HEK293 (cell line): Measurements from ENCODE around the gene ADAMTS13.
A peak's percentile ranks its signal among the peaks of the same experiment; 100 is the strongest.

Experiments used
- CTCF ChIA-PET: fragments of 350-600 bp; formaldehyde crosslinking; extraction: SDS; loops from one replicate; lab custom pipeline; 2021; ENCODE audit warnings: antibody characterized with exemption; lab: Yijun Ruan, JAX
- POLR2A ChIA-PET: fragments of 300-600 bp; formaldehyde crosslinking; extraction: SDS; loops from one replicate; lab custom pipeline; 2020; ENCODE audit warnings: antibody characterized with exemption, inconsistent platforms; lab: Yijun Ruan, JAX
- H3K27ac ChIP-seq: fragments of 200-500 bp; sonication (Bioruptor generic); 2 replicates; pipeline ENCODE4 v1.5.1; 2014; ENCODE audit warnings: low read depth, low read length, control low read depth, inconsistent platforms; ENCODE audit errors: extremely low read depth
- H3K36me3 ChIP-seq, 2 experiments: fragments of 200-500 bp in 1 of 2; sonication (Bioruptor generic) in 1 of 2; 1 replicate in 1 of 2; 2 replicates in 1 of 2; pipeline ENCODE4 v1.5.1; 2014 to 2017; ENCODE audit warnings: inconsistent platforms in 2 of 2, low read length in 2 of 2; ENCODE audit not compliant: control insufficient read depth in 2 of 2, insufficient read depth in 1 of 2
- H3K4me1 ChIP-seq: fragments of 200-500 bp; sonication (Bioruptor generic); 2 replicates; pipeline ENCODE4 v1.5.1; 2014; ENCODE audit warnings: mild to moderate bottlenecking, low read length, inconsistent platforms; ENCODE audit not compliant: control insufficient read depth, insufficient read depth
- H3K4me3 ChIP-seq: 2 replicates; pipeline ENCODE4 v1.5.1; 2011; ENCODE audit warnings: low read depth, mild to moderate bottlenecking, control low read depth, low read length, moderate library complexity
- H3K9me3 ChIP-seq: fragments of 200-500 bp; sonication (Bioruptor generic); 2 replicates; pipeline ENCODE4 v1.5.1; 2014; ENCODE audit warnings: low read depth, low read length, inconsistent platforms; ENCODE audit not compliant: control insufficient read depth, insufficient read depth
- BCL11B ChIP-seq: fragments of 450-650 bp; formaldehyde crosslinking; IDR thresholded peaks from 2 replicates; pipeline ENCODE4 v1.5.1; 2016; ENCODE audit warnings: low read depth, missing biosample characterization, missing genetic modification characterization
- EGR2 ChIP-seq: fragments of 450-650 bp; formaldehyde crosslinking; IDR thresholded peaks from 2 replicates; pipeline ENCODE4 v1.5.1; 2016; ENCODE audit warnings: low read depth, missing biosample characterization, missing genetic modification characterization
- KLF16 ChIP-seq: fragments of 450-650 bp; formaldehyde crosslinking; IDR thresholded peaks from 2 replicates; pipeline ENCODE4 v1.5.1; 2017; ENCODE audit warnings: missing biosample characterization, missing genetic modification characterization
- PBX3 ChIP-seq: sonication (generic); formaldehyde crosslinking; IDR thresholded peaks from 2 replicates; pipeline ENCODE4 v1.8.1; 2022; ENCODE audit warnings: mild to moderate bottlenecking, moderate library complexity, missing genetic modification reagents
- RBAK ChIP-seq: fragments of 450-650 bp; formaldehyde crosslinking; IDR thresholded peaks from 2 replicates; pipeline ENCODE4 v1.5.1; 2016; ENCODE audit warnings: missing biosample characterization, missing genetic modification characterization
- ZBTB6 ChIP-seq: fragments of 450-650 bp; formaldehyde crosslinking; IDR thresholded peaks from 2 replicates; pipeline ENCODE4 v1.5.1; 2017; ENCODE audit warnings: missing biosample characterization, missing genetic modification characterization
- ZFP37 ChIP-seq: fragments of 450-650 bp; formaldehyde crosslinking; IDR thresholded peaks from 2 replicates; pipeline ENCODE4 v1.5.1; 2016; ENCODE audit warnings: missing biosample characterization, missing genetic modification characterization
- ZNF16 ChIP-seq: fragments of 450-650 bp; formaldehyde crosslinking; IDR thresholded peaks from 2 replicates; pipeline ENCODE4 v1.5.1; 2016; ENCODE audit warnings: low read depth, missing biosample characterization, missing genetic modification characterization
- ZNF2 ChIP-seq: fragments of 450-650 bp; formaldehyde crosslinking; IDR thresholded peaks from 2 replicates; pipeline ENCODE4 v1.5.1; 2016; ENCODE audit warnings: missing biosample characterization, missing genetic modification characterization
- ZNF239 ChIP-seq: fragments of 450-650 bp; formaldehyde crosslinking; IDR thresholded peaks from 2 replicates; pipeline ENCODE4 v1.5.1; 2016; ENCODE audit warnings: missing biosample characterization, missing genetic modification characterization
- ZNF274 ChIP-seq, 2 experiments: fragments of 200-500 bp in 1 of 2; fragments of 450-650 bp in 1 of 2; sonication (Bioruptor generic) in 1 of 2; formaldehyde crosslinking in 1 of 2; IDR thresholded peaks; 2 replicates each; pipeline versions ENCODE4 v1.5.1 to v1.6.1; 2014 to 2016; ENCODE audit warnings: borderline replicate concordance in 1 of 2, inconsistent platforms in 1 of 2, low read length in 1 of 2, missing biosample characterization in 1 of 2, missing genetic modification characterization in 1 of 2
- ZNF280D ChIP-seq: fragments of 450-650 bp; formaldehyde crosslinking; IDR thresholded peaks from 2 replicates; pipeline ENCODE4 v1.5.1; 2016; ENCODE audit warnings: missing biosample characterization, missing genetic modification characterization
- ZNF292 ChIP-seq: fragments of 450-650 bp; formaldehyde crosslinking; IDR thresholded peaks from 2 replicates; pipeline ENCODE4 v1.5.1; 2016; ENCODE audit warnings: low read depth, missing biosample characterization, missing genetic modification characterization, borderline replicate concordance
- ZNF324 ChIP-seq: fragments of 450-650 bp; formaldehyde crosslinking; IDR thresholded peaks from 2 replicates; pipeline ENCODE4 v1.5.1; 2016; ENCODE audit warnings: missing biosample characterization, missing genetic modification characterization
- ZNF394 ChIP-seq: fragments of 450-650 bp; formaldehyde crosslinking; IDR thresholded peaks from 2 replicates; pipeline ENCODE4 v1.5.1; 2016; ENCODE audit warnings: missing biosample characterization, missing genetic modification characterization, mild to moderate bottlenecking, moderate library complexity, borderline replicate concordance
- ZNF404 ChIP-seq: fragments of 450-650 bp; formaldehyde crosslinking; IDR thresholded peaks from 2 replicates; pipeline ENCODE4 v1.5.1; 2017; ENCODE audit warnings: missing biosample characterization, missing genetic modification characterization
- ZNF423 ChIP-seq: fragments of 450-650 bp; formaldehyde crosslinking; IDR thresholded peaks from 2 replicates; pipeline ENCODE4 v1.5.1; 2016; ENCODE audit warnings: missing biosample characterization, missing genetic modification characterization
- ZNF521 ChIP-seq: fragments of 450-650 bp; formaldehyde crosslinking; IDR thresholded peaks from 2 replicates; pipeline ENCODE4 v1.5.1; 2017; ENCODE audit warnings: missing biosample characterization, mild to moderate bottlenecking, missing genetic modification characterization
- ZNF549 ChIP-seq: fragments of 450-650 bp; IDR thresholded peaks from 2 replicates; pipeline ENCODE4 v1.5.1; 2018; ENCODE audit warnings: missing biosample characterization, missing genetic modification characterization, mild to moderate bottlenecking, inconsistent platforms, moderate library complexity
- ZNF555 ChIP-seq: fragments of 450-650 bp; formaldehyde crosslinking; conservative IDR thresholded peaks from 2 replicates; pipeline ENCODE4 v1.5.1; 2017; ENCODE audit warnings: missing biosample characterization, mild to moderate bottlenecking, missing genetic modification characterization, inconsistent platforms
- ZNF600 ChIP-seq: fragments of 450-650 bp; formaldehyde crosslinking; IDR thresholded peaks from 2 replicates; pipeline ENCODE4 v1.5.1; 2016; ENCODE audit warnings: missing biosample characterization, missing genetic modification characterization
- ZNF626 ChIP-seq: fragments of 450-650 bp; sonication (Bioruptor Pico); formaldehyde crosslinking; IDR thresholded peaks from 2 replicates; pipeline ENCODE4 v1.5.1; 2018; ENCODE audit warnings: missing biosample characterization, missing genetic modification characterization, inconsistent platforms
- ZNF830 ChIP-seq: fragments of 450-650 bp; IDR thresholded peaks from 2 replicates; pipeline ENCODE4 v1.5.0; 2018; ENCODE audit warnings: missing biosample characterization, missing genetic modification characterization, low read depth, mild to moderate bottlenecking, moderate library complexity
- ZSCAN23 ChIP-seq: fragments of 450-650 bp; formaldehyde crosslinking; IDR thresholded peaks from 2 replicates; pipeline ENCODE4 v1.5.1; 2016; ENCODE audit warnings: missing biosample characterization, missing genetic modification characterization
- TF ChIP-seq, protein P1 (sequence below): fragments of 450-650 bp; formaldehyde crosslinking; IDR thresholded peaks from 2 replicates; pipeline ENCODE4 v1.5.1; 2016; ENCODE audit warnings: missing biosample characterization, missing genetic modification characterization
- TF ChIP-seq, protein P2 (sequence below): fragments of 450-650 bp; formaldehyde crosslinking; IDR thresholded peaks from 2 replicates; pipeline ENCODE4 v1.5.1; 2016; ENCODE audit warnings: missing biosample characterization, missing genetic modification characterization

The ADAMTS13 gene

GRCh38 chr9:133417541-133418461, 4.4 kb upstream of the ADAMTS13 start, which contains the start of gene REXO4:
REXO4 (minus strand) TSS chr9:133418010; CDS start chr9:133417844, 166 bp downstream.
- Histone ChIP-seq H3K27ac (peak within 1 kb of the TSS; percentile 77), H3K4me1 (no peaks in the 10 kb centered on the region; the same call in 1 of the 2 replicates), H3K36me3 (peaks cover 7 to 40% of the 10 kb centered on the region in 2 experiments), H3K4me3 (peak within 1 kb of the TSS; percentile 63), H3K9me3 (no peaks in the 10 kb centered on the region)
- CTCF ChIA-PET, result interaction anchor here (0.6 to 3.5 kb wide), 8 partner anchors 9 to 69 kb away, joined by 3 to 20 read pairs (median 5); no protein-coding TSS in a partner anchor
- POLR2A ChIA-PET, result interaction anchor here (0.5 to 4.7 kb wide), 5 partner anchors 10 to 53 kb away, joined by 3 to 28 read pairs (median 3); partner anchors contain the start of gene CACFD1
- TF ChIP-seq ZBTB6 (tag by site-specific recombination) (peak; percentile 63; the same call in 1 of the 2 replicates), ZNF274 (IDR thresholded peaks at IDR 0.05; ENCODE audit: low read length) (no peak), ZNF274 (tag by site-specific recombination; IDR thresholded peaks at IDR 0.05; ENCODE audit: borderline replicate concordance) (no peak), ZNF324 (tag by site-specific recombination) (peak; percentile 99), ZNF2 (tag by site-specific recombination) (peak; percentile 99), ZNF600 (tag by site-specific recombination) (peak; percentile 90), ZNF404 (tag by site-specific recombination) (no peak), ZNF292 (tag by site-specific recombination) (no peak), ZNF423 (tag by site-specific recombination) (no peak), EGR2 (tag by site-specific recombination) (peak; percentile 41; the same call in 1 of the 2 replicates), ZNF394 (peak; percentile 91), ZNF16 (tag by site-specific recombination) (no peak), RBAK (tag by site-specific recombination) (no peak), PBX3 (CRISPR knock-in tag) (peak; percentile 84), KLF16 (peak; percentile 98), ZFP37 (peak; percentile 100), ZNF555 (no peak), BCL11B (tag by site-specific recombination) (peak; percentile 95), ZNF549 (tag by site-specific recombination) (no peak), ZNF830 (tag by site-specific recombination) (no peak), ZSCAN23 (tag by site-specific recombination) (peak; percentile 90; the same call in 1 of the 2 replicates), ZNF239 (0 out of 2 replicates have a peak, but pooled peaks have one; percentile 70), ZNF521 (no peak), ZNF280D (tag by site-specific recombination) (peak; percentile 74; the same call in 1 of the 2 replicates), ZNF626 (tag by site-specific recombination) (no peak)
- TF ChIP-seq, protein P1, sequence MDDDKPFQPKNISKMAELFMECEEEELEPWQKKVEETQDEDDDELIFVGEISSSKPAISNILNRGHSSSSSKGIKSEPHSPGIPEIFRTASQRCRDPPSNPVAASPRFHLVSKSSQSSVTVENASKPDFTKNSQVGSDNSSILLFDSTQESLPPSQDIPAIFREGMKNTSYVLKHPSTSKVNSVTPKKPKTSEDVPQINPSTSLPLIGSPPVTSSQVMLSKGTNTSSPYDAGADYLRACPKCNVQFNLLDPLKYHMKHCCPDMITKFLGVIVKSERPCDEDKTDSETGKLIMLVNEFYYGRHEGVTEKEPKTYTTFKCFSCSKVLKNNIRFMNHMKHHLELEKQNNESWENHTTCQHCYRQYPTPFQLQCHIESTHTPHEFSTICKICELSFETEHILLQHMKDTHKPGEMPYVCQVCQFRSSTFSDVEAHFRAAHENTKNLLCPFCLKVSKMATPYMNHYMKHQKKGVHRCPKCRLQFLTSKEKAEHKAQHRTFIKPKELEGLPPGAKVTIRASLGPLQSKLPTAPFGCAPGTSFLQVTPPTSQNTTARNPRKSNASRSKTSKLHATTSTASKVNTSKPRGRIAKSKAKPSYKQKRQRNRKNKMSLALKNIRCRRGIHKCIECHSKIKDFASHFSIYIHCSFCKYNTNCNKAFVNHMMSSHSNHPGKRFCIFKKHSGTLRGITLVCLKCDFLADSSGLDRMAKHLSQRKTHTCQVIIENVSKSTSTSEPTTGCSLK (tag by site-specific recombination), result no peak
- TF ChIP-seq, protein P2, sequence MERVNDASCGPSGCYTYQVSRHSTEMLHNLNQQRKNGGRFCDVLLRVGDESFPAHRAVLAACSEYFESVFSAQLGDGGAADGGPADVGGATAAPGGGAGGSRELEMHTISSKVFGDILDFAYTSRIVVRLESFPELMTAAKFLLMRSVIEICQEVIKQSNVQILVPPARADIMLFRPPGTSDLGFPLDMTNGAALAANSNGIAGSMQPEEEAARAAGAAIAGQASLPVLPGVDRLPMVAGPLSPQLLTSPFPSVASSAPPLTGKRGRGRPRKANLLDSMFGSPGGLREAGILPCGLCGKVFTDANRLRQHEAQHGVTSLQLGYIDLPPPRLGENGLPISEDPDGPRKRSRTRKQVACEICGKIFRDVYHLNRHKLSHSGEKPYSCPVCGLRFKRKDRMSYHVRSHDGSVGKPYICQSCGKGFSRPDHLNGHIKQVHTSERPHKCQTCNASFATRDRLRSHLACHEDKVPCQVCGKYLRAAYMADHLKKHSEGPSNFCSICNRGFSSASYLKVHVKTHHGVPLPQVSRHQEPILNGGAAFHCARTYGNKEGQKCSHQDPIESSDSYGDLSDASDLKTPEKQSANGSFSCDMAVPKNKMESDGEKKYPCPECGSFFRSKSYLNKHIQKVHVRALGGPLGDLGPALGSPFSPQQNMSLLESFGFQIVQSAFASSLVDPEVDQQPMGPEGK (tag by site-specific recombination), result peak; percentile 96
